Breast epithelium (tissue), 4 donors: ENCODE results near the gene KYAT1. TPM values are rescaled to one million over a fixed set of nuclear protein-coding genes. Genes with fewer than 3 reads are reported as not detected.

Experiments used
- DNase-seq, 2 donors: peaks; one replicate each; pipeline ENCODE4 v3.0.0-alpha.2; 2019; ENCODE audit warnings: low spot score in 2 of 2
- H3K27ac ChIP-seq, 2 donors: fragments of 200-600 bp; sonication (generic) in 1 of 2; one replicate each; pipeline ENCODE4 v1.5.1; 2016 to 2019; ENCODE audit warnings: mild to moderate bottlenecking in 1 of 2
- H3K27me3 ChIP-seq, 2 donors: fragments of 200-600 bp; sonication (generic) in 1 of 2; one replicate each; pipeline versions ENCODE4 v1.5.1 to v1.6.0; 2017 to 2019; ENCODE audit warnings: control low read depth in 1 of 2, mild to moderate bottlenecking in 1 of 2
- H3K36me3 ChIP-seq: fragments of 200-600 bp; one replicate; pipeline ENCODE4 v1.5.1; 2019
- H3K4me1 ChIP-seq, 2 donors: fragments of 200-600 bp; sonication (generic); one replicate each; pipeline ENCODE4 v1.5.1; 2016 to 2019; ENCODE audit warnings: control low read depth in 1 of 2
- H3K4me3 ChIP-seq, 3 donors: fragments of 200-600 bp; sonication (generic); 1 replicate in 2 of 3; 2 replicates in 1 of 3; pipeline ENCODE4 v1.5.1; 2016 to 2019; ENCODE audit warnings: mild to moderate bottlenecking in 3 of 3, moderate library complexity in 2 of 3
- H3K9me3 ChIP-seq, 2 donors: fragments of 200-600 bp; sonication (generic) in 1 of 2; one replicate each; pipeline ENCODE4 v1.5.1; 2016 to 2019; ENCODE audit warnings: control low read depth in 1 of 2
- POLR2A ChIP-seq: fragments of 450-650 bp; IDR thresholded peaks from one replicate; pipeline ENCODE4 v1.6.1; 2016; ENCODE audit warnings: antibody characterized with exemption, mild to moderate bottlenecking, moderate library complexity
- POLR2AphosphoS5 ChIP-seq, 3 donors: sonication (generic); formaldehyde crosslinking; IDR thresholded peaks; one replicate each; pipeline ENCODE4 v1.6.1; 2017; ENCODE audit warnings: antibody characterized with exemption in 3 of 3
- intact Hi-C: fragments of 100-400 bp; cut with DNase I; formaldehyde crosslinking; loops from one replicate; pipeline ENCODE4 v1.15.1; 2023; ENCODE audit warnings: low total_unique reads
- total RNA-seq, 3 donors: library from RNA; depleted of rRNA; stranded (reverse); fragments of >200 nt; gene quantifications; one replicate each; pipeline ENCODE4 v1.1.0, GENCODE V29; 2016
- TF ChIP-seq, protein P1 (sequence below), 3 donors: fragments of 450-650 bp; IDR thresholded peaks; one replicate each; pipeline ENCODE4 v1.5.1; 2016 to 2017; ENCODE audit warnings: antibody characterized with exemption in 3 of 3, mild to moderate bottlenecking in 3 of 3, moderate library complexity in 3 of 3

The KYAT1 gene
- total RNA-seq, 3 donors from 2014 or later = 3.0 to 7.6 (median 7.2) TPM

DNA sequence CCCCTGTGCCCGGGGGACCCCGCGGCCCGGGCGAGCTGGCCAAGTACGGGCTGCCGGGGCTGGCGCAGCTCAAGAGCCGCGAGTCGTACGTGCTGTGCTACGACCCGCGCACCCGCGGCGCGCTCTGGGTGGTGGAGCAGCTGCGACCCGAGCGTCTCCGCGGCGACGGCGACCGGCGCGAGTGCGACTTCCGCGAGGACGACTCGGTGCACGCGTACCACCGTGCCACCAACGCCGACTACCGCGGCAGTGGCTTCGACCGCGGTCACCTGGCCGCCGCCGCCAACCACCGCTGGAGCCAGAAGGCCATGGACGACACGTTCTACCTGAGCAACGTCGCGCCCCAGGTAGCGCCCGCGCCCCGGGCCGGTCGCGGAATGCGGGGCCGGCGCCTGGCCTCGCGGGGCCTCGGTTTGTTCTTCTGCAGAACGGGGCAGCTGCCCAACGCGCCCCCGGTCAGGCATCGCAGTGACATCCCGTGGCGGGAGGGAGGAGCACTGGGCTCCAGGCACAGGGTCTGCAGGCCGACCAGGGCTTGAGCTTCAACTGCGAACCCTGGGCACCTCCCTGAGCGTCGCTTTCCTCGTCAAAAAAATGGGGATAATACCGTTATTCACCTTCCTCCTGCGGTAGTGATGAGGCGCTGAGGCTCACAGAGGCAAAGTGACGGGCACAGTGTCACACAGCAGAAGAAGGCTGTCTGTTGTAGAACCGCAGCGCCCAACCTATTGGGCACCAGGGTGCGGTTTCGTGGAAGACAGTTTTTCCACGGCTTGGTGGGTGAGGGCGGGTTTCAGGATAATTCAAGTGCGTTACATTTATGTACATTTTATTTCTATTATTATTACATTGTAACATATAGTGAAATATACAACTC is 62.7 kb downstream of the KYAT1 start:
- intact Hi-C loops = loop anchor here (1.0 kb wide), 1 partner anchor 459 kb away; no protein-coding TSS in a partner anchor
- H3K27me3 ChIP-seq = no peaks in the 10 kb centered on the region
- H3K9me3 ChIP-seq = no peaks in the 10 kb centered on the region
- DNase-seq = no peak
- TF ChIP-seq POLR2AphosphoS5 (IDR thresholded peaks at IDR 0.05) (no peak), POLR2A (no peak)
- TF ChIP-seq, protein P1, sequence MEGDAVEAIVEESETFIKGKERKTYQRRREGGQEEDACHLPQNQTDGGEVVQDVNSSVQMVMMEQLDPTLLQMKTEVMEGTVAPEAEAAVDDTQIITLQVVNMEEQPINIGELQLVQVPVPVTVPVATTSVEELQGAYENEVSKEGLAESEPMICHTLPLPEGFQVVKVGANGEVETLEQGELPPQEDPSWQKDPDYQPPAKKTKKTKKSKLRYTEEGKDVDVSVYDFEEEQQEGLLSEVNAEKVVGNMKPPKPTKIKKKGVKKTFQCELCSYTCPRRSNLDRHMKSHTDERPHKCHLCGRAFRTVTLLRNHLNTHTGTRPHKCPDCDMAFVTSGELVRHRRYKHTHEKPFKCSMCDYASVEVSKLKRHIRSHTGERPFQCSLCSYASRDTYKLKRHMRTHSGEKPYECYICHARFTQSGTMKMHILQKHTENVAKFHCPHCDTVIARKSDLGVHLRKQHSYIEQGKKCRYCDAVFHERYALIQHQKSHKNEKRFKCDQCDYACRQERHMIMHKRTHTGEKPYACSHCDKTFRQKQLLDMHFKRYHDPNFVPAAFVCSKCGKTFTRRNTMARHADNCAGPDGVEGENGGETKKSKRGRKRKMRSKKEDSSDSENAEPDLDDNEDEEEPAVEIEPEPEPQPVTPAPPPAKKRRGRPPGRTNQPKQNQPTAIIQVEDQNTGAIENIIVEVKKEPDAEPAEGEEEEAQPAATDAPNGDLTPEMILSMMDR (IDR thresholded peaks at IDR 0.05) = no peak
- H3K4me1 ChIP-seq = peaks cover 0 to 5% of the 10 kb centered on the region in 2 donors
- H3K4me3 ChIP-seq = peak overlapping the region; percentile 67 to 90 (median 69)
- H3K36me3 ChIP-seq = no peaks in the 10 kb centered on the region
- peak overlapping the region; percentile 67 to 88 for H3K27ac ChIP-seq

DNA sequence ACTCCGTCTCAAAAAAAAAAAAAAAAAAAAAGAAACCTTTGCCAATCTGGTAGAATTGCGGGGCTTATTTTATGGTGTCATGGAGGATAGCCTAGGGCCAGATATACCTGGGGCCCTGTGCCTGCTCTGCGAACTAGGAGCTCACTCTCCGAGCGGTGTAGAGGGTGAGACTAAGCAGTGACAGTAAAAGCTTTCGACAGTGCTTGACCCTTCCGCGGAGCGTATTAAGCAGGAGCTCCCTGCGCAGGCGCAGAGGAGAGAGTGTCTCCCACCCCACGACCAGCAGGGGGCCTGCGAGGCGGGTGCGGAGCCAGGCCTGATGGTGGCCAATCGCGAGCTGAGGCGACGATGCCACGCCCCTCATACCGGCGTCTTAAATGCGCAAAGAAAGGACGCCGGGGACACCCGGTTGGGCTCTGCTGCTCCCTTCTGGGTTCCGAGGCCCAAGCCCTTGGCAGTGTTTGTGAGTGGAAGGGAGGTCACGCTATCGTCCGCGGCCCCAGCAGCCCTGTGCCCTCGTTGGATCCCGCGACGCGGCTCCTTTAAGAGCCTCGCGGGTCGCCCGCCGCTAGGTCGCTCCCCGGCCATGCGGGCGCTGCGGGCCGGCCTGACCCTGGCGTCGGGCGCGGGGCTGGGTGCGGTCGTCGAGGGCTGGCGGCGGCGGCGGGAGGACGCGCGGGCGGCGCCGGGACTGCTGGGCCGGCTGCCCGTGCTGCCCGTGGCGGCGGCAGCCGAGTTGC is 63.5 kb downstream of the KYAT1 start, which contains the start of gene ENDOG:
ENDOG (plus strand) TSS at position 402 of the 740 bp plus-strand sequence; CDS start at position 587, 185 bp downstream.
- no peaks in the 10 kb centered on the region for H3K27me3 ChIP-seq
- no peaks in the 10 kb centered on the region for H3K36me3 ChIP-seq
- intact Hi-C loops = no loop called here
- H3K4me3 ChIP-seq = peak within 1 kb of the TSS; percentile 67 to 90 (median 69)
- H3K4me1 ChIP-seq = peaks cover 0 to 5% of the 10 kb centered on the region in 2 donors
- peak; percentile 95 to 97 for DNase-seq
- TF ChIP-seq POLR2AphosphoS5 (IDR thresholded peaks at IDR 0.05) (peak; percentile 33 to 75 (median 41)), POLR2A (no peak)
- TF ChIP-seq, protein P1 (IDR thresholded peaks at IDR 0.05) = peak; percentile 98 to 99 (median 99)
- H3K9me3 ChIP-seq = no peaks in the 10 kb centered on the region
- peak within 1 kb of the TSS; percentile 67 to 88 for H3K27ac ChIP-seq

DNA sequence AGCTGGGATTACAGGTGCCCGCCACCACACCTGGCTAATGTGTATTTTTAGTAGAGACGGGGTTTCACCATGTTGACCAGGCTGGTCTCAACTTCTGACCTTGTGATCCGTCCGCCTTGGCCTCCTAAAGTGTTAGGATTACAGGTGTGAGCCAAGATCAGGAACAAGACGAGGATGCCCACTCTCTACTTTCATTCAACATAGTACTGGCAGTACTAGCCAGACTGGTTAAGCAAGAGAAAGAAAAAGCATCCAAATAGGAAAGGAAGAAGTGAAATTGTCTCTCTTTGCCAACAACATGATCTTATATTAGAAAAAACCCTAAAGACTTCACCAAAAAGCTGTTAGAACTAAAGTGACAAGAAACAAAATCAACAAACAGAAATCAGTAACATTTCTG is 70.9 kb downstream of the KYAT1 start:
- Histone ChIP-seq H3K27me3 (no peaks in the 10 kb centered on the region), H3K27ac (no peak overlapping the region), H3K9me3 (no peaks in the 10 kb centered on the region), H3K36me3 (peaks cover 5% of the 10 kb centered on the region), H3K4me3 (no peak overlapping the region), H3K4me1 (no peaks in the 10 kb centered on the region)
- no peak for DNase-seq
- intact Hi-C loops = no loop called here
- TF ChIP-seq, protein P1 (IDR thresholded peaks at IDR 0.05) = no peak
- TF ChIP-seq POLR2A (no peak), POLR2AphosphoS5 (IDR thresholded peaks at IDR 0.05) (no peak)

DNA sequence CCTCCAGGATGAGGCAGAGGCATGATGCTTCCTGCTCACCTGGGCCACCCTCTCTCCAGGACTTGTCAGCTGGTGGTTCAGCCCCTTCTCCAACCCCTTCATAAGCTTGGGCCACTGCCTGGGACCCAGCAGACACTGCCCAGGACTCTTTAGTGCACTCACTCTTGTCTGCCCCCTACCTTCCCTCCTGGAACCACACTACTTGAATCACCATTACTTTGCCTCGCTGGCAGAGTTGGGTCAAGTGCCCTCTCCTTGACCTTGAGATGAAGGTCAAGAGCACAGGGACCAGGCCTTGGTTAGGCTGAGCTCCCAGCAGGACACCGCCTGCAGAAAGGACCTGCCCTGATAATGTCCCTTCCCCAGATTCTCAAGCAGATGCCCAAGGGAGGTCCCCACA is 71.9 kb downstream of the KYAT1 start:
- H3K27me3 ChIP-seq = no peaks in the 10 kb centered on the region
- H3K4me1 ChIP-seq = no peaks in the 10 kb centered on the region
- intact Hi-C loops = no loop called here
- no peak overlapping the region for H3K4me3 ChIP-seq
- peaks cover 5% of the 10 kb centered on the region for H3K36me3 ChIP-seq
- no peaks in the 10 kb centered on the region for H3K9me3 ChIP-seq
- TF ChIP-seq, protein P1 (IDR thresholded peaks at IDR 0.05) = no peak
- TF ChIP-seq POLR2A (no peak), POLR2AphosphoS5 (IDR thresholded peaks at IDR 0.05) (no peak)
- DNase-seq = no peak
- no peak overlapping the region for H3K27ac ChIP-seq
